Neural progenitor cell (in vitro differentiated cells): Measurements from ENCODE around the gene DCAF4L1. TPM values are rescaled to one million over a fixed set of nuclear protein-coding genes. Genes with fewer than 3 reads are reported as not detected.
A peak's percentile ranks its signal among the peaks of the same experiment; 100 is the strongest.

Experiments
- DNase-seq: peaks from one replicate; pipeline ENCODE4 v3.0.0-alpha.2; 2016; ENCODE audit warnings: low spot score
- H2AFZ ChIP-seq: fragments of 200-600 bp; sonication (generic); replicated peaks from 2 replicates; pipeline ENCODE4 v1.6.1; 2016; ENCODE audit warnings: antibody characterized with exemption
- H3F3A ChIP-seq: fragments of 200-600 bp; sonication (generic); 2 replicates; pipeline ENCODE4 v1.6.1; 2016; ENCODE audit warnings: antibody characterized with exemption, low read depth
- H3K27ac ChIP-seq: fragments of 200-600 bp; sonication (generic); 2 replicates; pipeline ENCODE4 v1.5.1; 2016; ENCODE audit warnings: mild to moderate bottlenecking
- H3K27me3 ChIP-seq: fragments of 200-600 bp; sonication (generic); 2 replicates; pipeline ENCODE4 v1.6.1; 2016; ENCODE audit warnings: mild to moderate bottlenecking, moderate library complexity
- H3K36me3 ChIP-seq: fragments of 200-600 bp; sonication (generic); 2 replicates; pipeline ENCODE4 v1.5.1; 2016
- H3K4me1 ChIP-seq: fragments of 200-600 bp; sonication (generic); 2 replicates; pipeline ENCODE4 v1.6.1; 2016; ENCODE audit warnings: mixed run types
- H3K4me2 ChIP-seq: fragments of 200-600 bp; sonication (generic); 2 replicates; pipeline ENCODE4 v1.6.1; 2016
- H3K4me3 ChIP-seq: fragments of 200-600 bp; sonication (generic); 2 replicates; pipeline ENCODE4 v1.5.1; 2016
- H3K79me2 ChIP-seq: fragments of 200-600 bp; sonication (generic); 2 replicates; pipeline ENCODE4 v1.6.1; 2016; ENCODE audit warnings: low read depth
- H3K9ac ChIP-seq: fragments of 200-600 bp; sonication (generic); 2 replicates; pipeline ENCODE4 v1.6.1; 2016
- H3K9me3 ChIP-seq: fragments of 200-600 bp; sonication (generic); 2 replicates; pipeline ENCODE4 v1.5.1; 2016; ENCODE audit warnings: low read depth
- H4K20me1 ChIP-seq: fragments of 200-600 bp; sonication (generic); 2 replicates; pipeline ENCODE4 v1.6.1; 2016; ENCODE audit warnings: low read depth
- H3K27ac Mint-ChIP-seq: 3 replicates; pipeline ENCODE4 v1.8.0; 2021; ENCODE audit warnings: mixed read lengths
- H3K27me3 Mint-ChIP-seq: 2 replicates; pipeline ENCODE4 v1.8.0; 2022; ENCODE audit warnings: low read depth, mild to moderate bottlenecking, inconsistent platforms, moderate library complexity, mixed read lengths; ENCODE audit not compliant: insufficient read depth
- H3K36me3 Mint-ChIP-seq: 3 replicates; pipeline ENCODE4 v1.8.0; 2021; ENCODE audit warnings: mixed read lengths
- H3K4me1 Mint-ChIP-seq: 3 replicates; pipeline ENCODE4 v1.8.0; 2021; ENCODE audit warnings: mixed read lengths
- H3K4me3 Mint-ChIP-seq: 3 replicates; pipeline ENCODE4 v1.8.0; 2021; ENCODE audit warnings: mild to moderate bottlenecking, moderate library complexity, mixed read lengths
- H3K9me3 Mint-ChIP-seq: 3 replicates; pipeline ENCODE4 v1.8.0; 2020; ENCODE audit warnings: mixed read lengths
- EZH2 ChIP-seq: fragments of 200-600 bp; sonication (generic); IDR thresholded peaks from 2 replicates; pipeline ENCODE4 v1.6.1; 2017; ENCODE audit warnings: antibody characterized with exemption, mild to moderate bottlenecking, moderate library complexity
- EZH2phosphoT487 ChIP-seq: fragments of 200-600 bp; sonication (generic); IDR thresholded peaks from 2 replicates; pipeline ENCODE4 v1.6.1; 2017; ENCODE audit warnings: antibody characterized with exemption
- total RNA-seq: library from RNA; depleted of rRNA; stranded (reverse); fragments of >200 nt; gene quantifications from 2 replicates; pipeline ENCODE4 v1.2.3, GENCODE V29; 2015; ENCODE audit warnings: low replicate concordance
- TF ChIP-seq, protein P1 (sequence below): fragments of 200-600 bp; sonication (generic); IDR thresholded peaks from 2 replicates; pipeline ENCODE4 v1.5.1; 2017; ENCODE audit warnings: antibody characterized with exemption, mild to moderate bottlenecking

DCAF4L1 gene
- total RNA-seq, 1 donor from 2014 or later, result 0.17 TPM

DNA sequence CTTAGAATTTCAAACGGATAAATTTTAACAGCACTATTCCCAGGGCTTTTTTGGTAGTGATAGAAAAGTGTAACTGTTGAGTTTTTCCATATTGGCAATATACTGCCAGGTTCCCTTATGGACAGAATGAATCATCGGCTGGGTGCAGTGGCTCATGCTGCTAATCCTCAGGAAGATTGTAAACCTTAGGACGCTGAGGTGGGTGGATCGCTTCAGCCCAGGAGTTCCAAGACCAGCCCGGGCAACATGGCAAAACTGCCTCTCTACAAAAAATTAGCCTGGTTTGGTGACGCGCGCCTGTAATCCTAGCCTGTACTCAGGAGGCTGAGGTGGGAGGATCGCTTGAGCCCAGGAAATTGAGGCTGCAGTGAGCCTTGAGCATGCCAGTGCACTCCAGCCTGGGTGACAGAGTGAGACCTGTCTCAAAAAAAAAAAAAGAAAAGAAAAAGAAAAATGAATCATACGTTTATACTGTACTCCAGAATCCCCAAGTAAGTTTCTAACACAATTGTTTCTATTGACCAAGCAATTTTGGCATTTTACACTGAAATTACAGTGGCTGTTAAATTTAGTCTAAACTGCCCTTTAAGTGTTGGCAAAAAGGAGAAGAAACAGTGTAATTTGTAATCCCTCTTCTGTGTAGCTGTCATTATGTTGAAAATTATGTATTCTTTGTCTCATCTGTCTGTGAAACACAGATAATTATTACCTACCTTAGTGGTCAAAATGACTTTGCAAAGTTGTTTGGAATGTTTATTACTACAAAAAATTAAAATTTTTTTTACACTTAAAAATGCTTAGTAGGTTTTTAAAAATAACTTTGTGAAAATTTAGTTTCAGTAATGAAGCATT lies 10.6 kb downstream of the DCAF4L1 start:
- Histone ChIP-seq H3K9me3 (no peaks in the 10 kb centered on the region), H3K27me3 (no peaks in the 10 kb centered on the region), H3K4me1 (peaks cover 25% of the 10 kb centered on the region), H3K79me2 (peaks cover 82% of the 10 kb centered on the region), H4K20me1 (peaks cover 24% of the 10 kb centered on the region), H3F3A (no peaks in the 10 kb centered on the region), H3K4me2 (peak overlapping the region; percentile 93), H3K9ac (no peak overlapping the region), H3K4me3 (peak overlapping the region; percentile 74), H3K36me3 (peaks cover 4% of the 10 kb centered on the region), H3K27ac (no peak overlapping the region), H2AFZ (no peak overlapping the region)
- Mint-ChIP-seq H3K9me3 (no peaks in the 10 kb centered on the region), H3K4me3 (peak overlapping the region; percentile 97), H3K4me1 (peaks cover 24% of the 10 kb centered on the region), H3K27ac (no peak overlapping the region), H3K36me3 (peaks cover 3% of the 10 kb centered on the region), H3K27me3 (no peaks in the 10 kb centered on the region)
- no peak for DNase-seq
- TF ChIP-seq, protein P1, sequence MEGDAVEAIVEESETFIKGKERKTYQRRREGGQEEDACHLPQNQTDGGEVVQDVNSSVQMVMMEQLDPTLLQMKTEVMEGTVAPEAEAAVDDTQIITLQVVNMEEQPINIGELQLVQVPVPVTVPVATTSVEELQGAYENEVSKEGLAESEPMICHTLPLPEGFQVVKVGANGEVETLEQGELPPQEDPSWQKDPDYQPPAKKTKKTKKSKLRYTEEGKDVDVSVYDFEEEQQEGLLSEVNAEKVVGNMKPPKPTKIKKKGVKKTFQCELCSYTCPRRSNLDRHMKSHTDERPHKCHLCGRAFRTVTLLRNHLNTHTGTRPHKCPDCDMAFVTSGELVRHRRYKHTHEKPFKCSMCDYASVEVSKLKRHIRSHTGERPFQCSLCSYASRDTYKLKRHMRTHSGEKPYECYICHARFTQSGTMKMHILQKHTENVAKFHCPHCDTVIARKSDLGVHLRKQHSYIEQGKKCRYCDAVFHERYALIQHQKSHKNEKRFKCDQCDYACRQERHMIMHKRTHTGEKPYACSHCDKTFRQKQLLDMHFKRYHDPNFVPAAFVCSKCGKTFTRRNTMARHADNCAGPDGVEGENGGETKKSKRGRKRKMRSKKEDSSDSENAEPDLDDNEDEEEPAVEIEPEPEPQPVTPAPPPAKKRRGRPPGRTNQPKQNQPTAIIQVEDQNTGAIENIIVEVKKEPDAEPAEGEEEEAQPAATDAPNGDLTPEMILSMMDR, result no peak
- TF ChIP-seq EZH2phosphoT487 (no peak), EZH2 (no peak)

DNA sequence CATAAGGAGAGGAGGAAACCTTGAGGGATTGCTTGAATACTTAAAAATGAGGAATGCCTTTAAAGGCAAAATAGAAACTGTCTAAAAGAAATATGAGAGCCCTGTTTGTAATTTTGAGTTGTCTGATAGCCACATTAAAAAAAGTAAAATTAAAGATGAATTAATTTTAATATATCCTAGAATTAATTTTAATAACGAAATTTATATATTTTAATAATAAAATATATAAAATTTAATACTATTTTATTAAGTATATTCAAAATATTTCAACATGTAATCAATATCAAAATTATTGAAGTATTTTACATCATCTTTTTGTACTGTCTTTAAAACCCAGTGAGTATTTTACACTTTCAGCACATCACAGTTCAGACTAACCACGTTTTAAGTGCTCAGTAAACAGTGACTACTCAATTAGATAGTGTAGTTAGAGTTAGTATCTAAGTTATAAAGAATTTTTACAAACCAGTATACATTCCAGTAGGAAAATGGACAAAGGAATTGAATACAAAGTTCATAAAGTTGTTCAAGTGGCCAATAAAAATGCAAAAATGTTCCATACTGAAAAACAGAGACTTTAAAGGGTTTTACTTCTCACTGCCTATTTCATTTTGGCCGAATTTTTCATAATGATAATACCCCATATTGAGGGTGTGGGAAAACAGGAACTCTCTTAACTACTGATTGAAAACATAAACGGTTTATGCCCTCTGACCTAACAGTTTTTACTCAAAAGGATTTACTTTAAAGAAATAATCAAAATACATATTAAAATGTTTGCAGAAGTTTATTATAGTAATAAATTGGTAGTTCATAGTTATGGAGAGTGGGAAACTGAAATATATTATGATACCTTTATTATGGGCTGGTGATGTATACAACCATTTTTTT lies 11.7 kb downstream of the DCAF4L1 start:
- Mint-ChIP-seq H3K27me3 (no peaks in the 10 kb centered on the region), H3K4me1 (peaks cover 24% of the 10 kb centered on the region), H3K4me3 (no peak overlapping the region), H3K36me3 (peaks cover 3% of the 10 kb centered on the region), H3K27ac (no peak overlapping the region), H3K9me3 (no peaks in the 10 kb centered on the region)
- Histone ChIP-seq H3K9me3 (no peaks in the 10 kb centered on the region), H4K20me1 (peaks cover 29% of the 10 kb centered on the region), H3F3A (no peaks in the 10 kb centered on the region), H3K79me2 (peaks cover 93% of the 10 kb centered on the region), H2AFZ (no peak overlapping the region), H3K27ac (no peak overlapping the region), H3K4me2 (peak overlapping the region; percentile 93), H3K9ac (no peak overlapping the region), H3K4me1 (peaks cover 25% of the 10 kb centered on the region), H3K27me3 (no peaks in the 10 kb centered on the region), H3K36me3 (peaks cover 4% of the 10 kb centered on the region), H3K4me3 (no peak overlapping the region)
- TF ChIP-seq, protein P1, result no peak
- TF ChIP-seq EZH2 (no peak), EZH2phosphoT487 (no peak)
- DNase-seq, result no peak

DNA sequence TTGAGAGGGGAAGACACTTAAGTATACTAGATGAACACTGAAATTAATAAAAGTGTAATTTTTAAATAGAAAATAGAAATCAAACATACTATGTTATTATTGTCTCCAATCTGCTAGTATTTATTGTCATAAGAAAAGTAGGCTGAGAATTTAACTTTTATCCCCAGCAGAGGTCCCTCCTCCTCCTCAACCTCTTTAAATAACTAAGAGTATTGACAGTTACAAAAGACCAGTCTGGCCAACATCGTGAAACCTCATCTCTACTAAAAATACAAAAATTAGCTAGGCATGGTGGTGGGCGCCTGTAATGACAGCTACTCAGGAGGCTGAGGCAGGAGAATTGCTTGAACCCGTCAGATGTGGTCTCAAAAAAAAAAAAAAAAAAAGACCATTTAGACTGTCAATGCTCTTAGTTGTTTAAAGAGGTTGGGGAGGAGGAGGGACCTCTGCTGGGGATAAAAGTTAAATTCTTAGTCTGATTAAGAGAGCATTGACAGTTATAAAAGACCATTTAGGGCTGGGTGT lies 13.0 kb downstream of the DCAF4L1 start:
- H3K4me1 ChIP-seq, result peaks cover 15% of the 10 kb centered on the region
- TF ChIP-seq, protein P1, result no peak
- TF ChIP-seq EZH2phosphoT487 (no peak), EZH2 (no peak)
- H3K36me3 ChIP-seq, result peaks cover 4% of the 10 kb centered on the region
- Mint-ChIP-seq H3K36me3 (peaks cover 3% of the 10 kb centered on the region), H3K27ac (no peak overlapping the region), H3K4me1 (peaks cover 16% of the 10 kb centered on the region), H3K9me3 (no peaks in the 10 kb centered on the region), H3K4me3 (no peak overlapping the region), H3K27me3 (peaks cover 2% of the 10 kb centered on the region)
- peaks cover 29% of the 10 kb centered on the region for H4K20me1 ChIP-seq
- H3K4me3 ChIP-seq, result no peak overlapping the region
- no peaks in the 10 kb centered on the region for H3K27me3 ChIP-seq
- no peak for DNase-seq
- H2AFZ ChIP-seq, result no peak overlapping the region
- H3K27ac ChIP-seq, result no peak overlapping the region
- peaks cover 96% of the 10 kb centered on the region for H3K79me2 ChIP-seq
- no peaks in the 10 kb centered on the region for H3K9me3 ChIP-seq
- H3F3A ChIP-seq, result no peaks in the 10 kb centered on the region
- H3K9ac ChIP-seq, result no peak overlapping the region
- no peak overlapping the region for H3K4me2 ChIP-seq
